ENCODE results near the gene OGFOD3. TPM values are rescaled to one million over a fixed set of nuclear protein-coding genes. Genes with fewer than 3 reads are reported as not detected.
A peak's percentile ranks its signal among the peaks of the same experiment; 100 is the strongest.

Gene OGFOD3
- total and polyA plus RNA-seq, 9 of the 15 experiments (the other 6 are each of a cell fraction or from before 2014, with no cell fraction given), result 0.69 to 44.7 (median 18.9) TPM

DNA sequence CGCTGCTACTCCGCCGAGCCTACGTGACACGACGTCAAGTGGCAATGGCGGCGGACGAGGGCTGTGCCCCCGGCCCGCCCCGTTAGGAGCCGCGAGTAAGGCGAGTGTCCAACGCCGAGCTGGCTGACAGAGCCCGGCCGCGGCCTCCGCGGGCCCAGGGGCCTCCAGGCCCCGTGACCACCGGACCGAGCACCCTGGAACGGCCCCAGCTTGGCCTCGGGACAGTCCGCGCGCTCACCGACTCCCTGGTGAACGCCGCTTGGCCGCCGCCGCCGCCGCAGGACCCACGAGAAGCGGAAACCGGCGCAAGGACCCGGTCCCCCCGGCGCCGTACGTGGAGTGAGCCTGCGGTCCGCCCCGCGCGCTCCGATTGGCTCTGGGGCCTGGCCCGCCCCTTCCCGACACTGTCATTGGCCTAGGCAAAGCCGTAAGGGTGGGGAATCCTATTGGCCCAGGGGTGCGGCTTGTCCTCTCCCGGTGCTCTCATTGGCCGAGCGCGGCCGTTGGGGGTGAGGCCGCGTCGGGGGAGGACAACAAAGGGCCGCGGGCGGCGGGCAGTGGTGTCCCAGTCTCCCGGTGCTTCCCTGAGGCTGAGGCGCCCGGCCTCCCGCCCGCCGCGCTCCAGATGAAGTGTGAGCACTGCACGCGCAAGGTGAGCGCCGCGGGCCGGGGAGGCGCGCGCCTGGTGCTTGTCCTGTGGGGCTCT, 39.9 kb upstream of the OGFOD3 start, which contains the start of gene NARF (continued):
- TF ChIP-seq, protein P1, sequence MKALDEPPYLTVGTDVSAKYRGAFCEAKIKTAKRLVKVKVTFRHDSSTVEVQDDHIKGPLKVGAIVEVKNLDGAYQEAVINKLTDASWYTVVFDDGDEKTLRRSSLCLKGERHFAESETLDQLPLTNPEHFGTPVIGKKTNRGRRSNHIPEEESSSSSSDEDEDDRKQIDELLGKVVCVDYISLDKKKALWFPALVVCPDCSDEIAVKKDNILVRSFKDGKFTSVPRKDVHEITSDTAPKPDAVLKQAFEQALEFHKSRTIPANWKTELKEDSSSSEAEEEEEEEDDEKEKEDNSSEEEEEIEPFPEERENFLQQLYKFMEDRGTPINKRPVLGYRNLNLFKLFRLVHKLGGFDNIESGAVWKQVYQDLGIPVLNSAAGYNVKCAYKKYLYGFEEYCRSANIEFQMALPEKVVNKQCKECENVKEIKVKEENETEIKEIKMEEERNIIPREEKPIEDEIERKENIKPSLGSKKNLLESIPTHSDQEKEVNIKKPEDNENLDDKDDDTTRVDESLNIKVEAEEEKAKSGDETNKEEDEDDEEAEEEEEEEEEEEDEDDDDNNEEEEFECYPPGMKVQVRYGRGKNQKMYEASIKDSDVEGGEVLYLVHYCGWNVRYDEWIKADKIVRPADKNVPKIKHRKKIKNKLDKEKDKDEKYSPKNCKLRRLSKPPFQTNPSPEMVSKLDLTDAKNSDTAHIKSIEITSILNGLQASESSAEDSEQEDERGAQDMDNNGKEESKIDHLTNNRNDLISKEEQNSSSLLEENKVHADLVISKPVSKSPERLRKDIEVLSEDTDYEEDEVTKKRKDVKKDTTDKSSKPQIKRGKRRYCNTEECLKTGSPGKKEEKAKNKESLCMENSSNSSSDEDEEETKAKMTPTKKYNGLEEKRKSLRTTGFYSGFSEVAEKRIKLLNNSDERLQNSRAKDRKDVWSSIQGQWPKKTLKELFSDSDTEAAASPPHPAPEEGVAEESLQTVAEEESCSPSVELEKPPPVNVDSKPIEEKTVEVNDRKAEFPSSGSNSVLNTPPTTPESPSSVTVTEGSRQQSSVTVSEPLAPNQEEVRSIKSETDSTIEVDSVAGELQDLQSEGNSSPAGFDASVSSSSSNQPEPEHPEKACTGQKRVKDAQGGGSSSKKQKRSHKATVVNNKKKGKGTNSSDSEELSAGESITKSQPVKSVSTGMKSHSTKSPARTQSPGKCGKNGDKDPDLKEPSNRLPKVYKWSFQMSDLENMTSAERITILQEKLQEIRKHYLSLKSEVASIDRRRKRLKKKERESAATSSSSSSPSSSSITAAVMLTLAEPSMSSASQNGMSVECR (CRISPR knock-in tag; IDR thresholded peaks at IDR 0.05), result peak; percentile 2
- TF ChIP-seq ATF1 (CRISPR knock-in tag; IDR thresholded peaks at IDR 0.05), result no peak
- TF ChIP-seq ATF1 (tag; IDR thresholded peaks at IDR 0.05), result peak; percentile 97
- no peak for TF ChIP-seq PTRF (tag; IDR thresholded peaks at IDR 0.05)
- TF ChIP-seq PHTF2 (CRISPR knock-in tag; IDR thresholded peaks at IDR 0.05), result no peak
- peak; percentile 88; the same call in 1 of the 2 replicates for TF ChIP-seq ZBTB17 (CRISPR knock-in tag; IDR thresholded peaks at IDR 0.05)
- TF ChIP-seq SRSF9 (IDR thresholded peaks at IDR 0.05; ENCODE audit: borderline replicate concordance, low read depth, low read length), result no peak
- TF ChIP-seq ZNF79 (CRISPR knock-in tag; IDR thresholded peaks at IDR 0.05; ENCODE audit: low read depth), result no peak
- TF ChIP-seq NFIX (CRISPR knock-in tag; IDR thresholded peaks at IDR 0.05; ENCODE audit: low read depth), result no peak
- no peak for TF ChIP-seq ZNF175 (CRISPR knock-in tag; IDR thresholded peaks at IDR 0.05; ENCODE audit: low read depth)
- no peak for TF ChIP-seq ZNF785 (CRISPR knock-in tag; IDR thresholded peaks at IDR 0.05)
- no peak for TF ChIP-seq NR2F6 (CRISPR knock-in tag; IDR thresholded peaks at IDR 0.05)
- TF ChIP-seq HIVEP1 (CRISPR knock-in tag; IDR thresholded peaks at IDR 0.05), result 0 out of 2 replicates have a peak, but pooled peaks have one; percentile 51
- TF ChIP-seq SAFB (IDR thresholded peaks at IDR 0.05; ENCODE audit: borderline replicate concordance, low read depth, low read length), result peak; percentile 38; the same call in 1 of the 2 replicates
- TF ChIP-seq ERF (CRISPR knock-in tag; IDR thresholded peaks at IDR 0.05), result peak; percentile 95
- TF ChIP-seq GTF2F1 (IDR thresholded peaks at IDR 0.05; ENCODE audit: low read depth, low read length), result no peak; the same call in 1 of the 2 replicates
- TF ChIP-seq ZNF263 (CRISPR knock-in tag; IDR thresholded peaks at IDR 0.05; ENCODE audit: borderline replicate concordance), result peak; percentile 47; the same call in 1 of the 2 replicates
- TF ChIP-seq KLF6 (CRISPR knock-in tag; IDR thresholded peaks at IDR 0.05; ENCODE audit: borderline replicate concordance), result peak; percentile 74; the same call in 1 of the 2 replicates
- peak; percentile 76 for TF ChIP-seq C11orf30 (IDR thresholded peaks at IDR 0.05; ENCODE audit: low read depth)
- TF ChIP-seq ZNF41 (CRISPR knock-in tag; conservative IDR thresholded peaks at IDR 0.05), result no peak
- TF ChIP-seq KDM5B (IDR thresholded peaks at IDR 0.05; ENCODE audit: insufficient replicate concordance, low read depth, low read length), result peak; percentile 95
- TF ChIP-seq ETV5 (CRISPR knock-in tag; IDR thresholded peaks at IDR 0.05; ENCODE audit: low read depth), result peak; percentile 91
- no peak; the same call in 1 of the 2 replicates for TF ChIP-seq ZNF830 (CRISPR knock-in tag; IDR thresholded peaks at IDR 0.05)
- TF ChIP-seq, protein P2, sequence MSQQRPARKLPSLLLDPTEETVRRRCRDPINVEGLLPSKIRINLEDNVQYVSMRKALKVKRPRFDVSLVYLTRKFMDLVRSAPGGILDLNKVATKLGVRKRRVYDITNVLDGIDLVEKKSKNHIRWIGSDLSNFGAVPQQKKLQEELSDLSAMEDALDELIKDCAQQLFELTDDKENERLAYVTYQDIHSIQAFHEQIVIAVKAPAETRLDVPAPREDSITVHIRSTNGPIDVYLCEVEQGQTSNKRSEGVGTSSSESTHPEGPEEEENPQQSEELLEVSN (IDR thresholded peaks at IDR 0.05; ENCODE audit: borderline replicate concordance in 1 of 2, extremely low read depth in 1 of 2, insufficient read depth in 1 of 2, insufficient read length in 1 of 2, low read depth in 1 of 2, low read length in 1 of 2, poor library complexity in 1 of 2, severe bottlenecking in 1 of 2), result peak; percentile 64 to 69
- TF ChIP-seq FIP1L1 (IDR thresholded peaks at IDR 0.05; ENCODE audit: low read depth, low read length, poor library complexity, severe bottlenecking), result peak; percentile 80
